OCI-LY3 (cell line): Measurements from ENCODE around the gene CELSR3.

ENCODE experiments used
- H2AFZ ChIP-seq: fragments of 200-600, 300-600 bp; shearing (Covaris generic); 2 replicates; pipeline ENCODE4 v1.6.0; 2014; ENCODE audit warnings: antibody characterized with exemption, low read depth, low read length
- H3K27ac ChIP-seq: fragments of 200-600, 300-600 bp; sonication (generic); 2 replicates; pipeline ENCODE4 v1.5.1; 2014; ENCODE audit warnings: mild to moderate bottlenecking, low read length, moderate library complexity, mixed read lengths
- H3K27me3 ChIP-seq: fragments of 200-600, 300-600 bp; sonication (generic); 2 replicates; pipeline ENCODE4 v1.6.1; 2014; ENCODE audit warnings: low read depth, low read length, mixed read lengths
- H3K36me3 ChIP-seq: fragments of 200-600, 300-600 bp; sonication (generic); replicated peaks from 2 replicates; pipeline ENCODE3; 2014; ENCODE audit warnings: low read depth, low read length, mixed read lengths
- H3K4me1 ChIP-seq: fragments of 300-600, 200-600 bp; sonication (generic); 2 replicates; pipeline ENCODE4 v1.6.1; 2014; ENCODE audit warnings: low read length, mixed read lengths
- H3K4me2 ChIP-seq: fragments of 200-600, 300-600 bp; sonication (generic); 2 replicates; pipeline ENCODE4 v1.6.1; 2014; ENCODE audit warnings: low read length, mixed read lengths
- H3K4me3 ChIP-seq: fragments of 300-600, 200-600 bp; sonication (generic); 2 replicates; pipeline ENCODE4 v1.5.1; 2014; ENCODE audit warnings: antibody characterized with exemption, mild to moderate bottlenecking, low read length, moderate library complexity
- H3K79me2 ChIP-seq: fragments of 300-600, 200-600 bp; shearing (Covaris generic); 2 replicates; pipeline ENCODE4 v1.6.1; 2014; ENCODE audit warnings: mild to moderate bottlenecking, low read length, mixed read lengths
- H3K9ac ChIP-seq: fragments of 300-600, 200-600 bp; shearing (Covaris generic); 2 replicates; pipeline ENCODE4 v1.6.0; 2014; ENCODE audit warnings: mild to moderate bottlenecking, low read length, moderate library complexity
- H3K9me3 ChIP-seq: fragments of 200-600, 300-600 bp; shearing (Covaris generic); 2 replicates; pipeline ENCODE4 v1.6.1; 2014; ENCODE audit warnings: low read length, mixed read lengths; ENCODE audit not compliant: insufficient read depth
- H4K20me1 ChIP-seq: fragments of 200-600, 300-600 bp; sonication (generic); 2 replicates; pipeline ENCODE4 v1.6.1; 2016; ENCODE audit warnings: low read length, mixed read lengths; ENCODE audit not compliant: insufficient read depth
- CTCF ChIP-seq: fragments of 200-600, 300-600 bp; sonication (generic); IDR thresholded peaks from 2 replicates; pipeline ENCODE4 v1.5.1; 2014; ENCODE audit warnings: antibody characterized with exemption, low read length, low read depth
- EZH2phosphoT487 ChIP-seq: fragments of 200-600 bp; shearing (Covaris generic); IDR thresholded peaks from 2 replicates; pipeline ENCODE4 v1.6.1; 2018; ENCODE audit warnings: antibody characterized with exemption, mixed run types, low read depth

The CELSR3 gene

GRCh38 chr3:48690846-48691458 lies 28.3 kb upstream of the CELSR3 start:
- Histone ChIP-seq H3K79me2 (peaks cover 21% of the 10 kb centered on the region; the same call in 1 of the 2 replicates), H3K27ac (no peak overlapping the region), H3K4me3 (no peak overlapping the region), H3K4me1 (peaks cover 5% of the 10 kb centered on the region; the same call in 1 of the 2 replicates), H3K9me3 (no peaks in the 10 kb centered on the region), H3K27me3 (no peaks in the 10 kb centered on the region), H3K36me3 (peaks cover 70% of the 10 kb centered on the region), H3K9ac (no peak overlapping the region), H3K4me2 (no peak overlapping the region), H4K20me1 (peaks cover 25% of the 10 kb centered on the region), H2AFZ (no peak overlapping the region)
- TF ChIP-seq CTCF (no peak), EZH2phosphoT487 (no peak)

GRCh38 chr3:48689384-48689783 lies 26.7 kb upstream of the CELSR3 start:
- no peaks in the 10 kb centered on the region for H3K27me3 ChIP-seq
- peaks cover 59% of the 10 kb centered on the region for H3K36me3 ChIP-seq
- no peak overlapping the region for H3K4me2 ChIP-seq
- H3K4me3 ChIP-seq = no peak overlapping the region
- H2AFZ ChIP-seq = no peak overlapping the region
- H3K9me3 ChIP-seq = no peaks in the 10 kb centered on the region
- no peak for TF ChIP-seq CTCF
- TF ChIP-seq EZH2phosphoT487 = no peak
- H3K4me1 ChIP-seq = peaks cover 11% of the 10 kb centered on the region
- no peak overlapping the region for H3K9ac ChIP-seq
- H3K79me2 ChIP-seq = peaks cover 19% of the 10 kb centered on the region
- H4K20me1 ChIP-seq = peaks cover 12% of the 10 kb centered on the region
- no peak overlapping the region for H3K27ac ChIP-seq

- Histone ChIP-seq H3K4me1 (peaks cover 16% of the 10 kb centered on the region), H3K4me2 (no peak overlapping the region), H3K36me3 (peaks cover 53% of the 10 kb centered on the region), H3K4me3 (no peak overlapping the region), H3K27me3 (no peaks in the 10 kb centered on the region), H3K79me2 (peaks cover 19% of the 10 kb centered on the region), H4K20me1 (peaks cover 7% of the 10 kb centered on the region), H3K9me3 (no peaks in the 10 kb centered on the region), H3K27ac (no peak overlapping the region), H3K9ac (no peak overlapping the region), H2AFZ (no peak overlapping the region)
- TF ChIP-seq EZH2phosphoT487 (no peak), CTCF (no peak)
Observed at GRCh38 chr3:48688737-48689075, 26.0 kb upstream of the CELSR3 start.

DNA sequence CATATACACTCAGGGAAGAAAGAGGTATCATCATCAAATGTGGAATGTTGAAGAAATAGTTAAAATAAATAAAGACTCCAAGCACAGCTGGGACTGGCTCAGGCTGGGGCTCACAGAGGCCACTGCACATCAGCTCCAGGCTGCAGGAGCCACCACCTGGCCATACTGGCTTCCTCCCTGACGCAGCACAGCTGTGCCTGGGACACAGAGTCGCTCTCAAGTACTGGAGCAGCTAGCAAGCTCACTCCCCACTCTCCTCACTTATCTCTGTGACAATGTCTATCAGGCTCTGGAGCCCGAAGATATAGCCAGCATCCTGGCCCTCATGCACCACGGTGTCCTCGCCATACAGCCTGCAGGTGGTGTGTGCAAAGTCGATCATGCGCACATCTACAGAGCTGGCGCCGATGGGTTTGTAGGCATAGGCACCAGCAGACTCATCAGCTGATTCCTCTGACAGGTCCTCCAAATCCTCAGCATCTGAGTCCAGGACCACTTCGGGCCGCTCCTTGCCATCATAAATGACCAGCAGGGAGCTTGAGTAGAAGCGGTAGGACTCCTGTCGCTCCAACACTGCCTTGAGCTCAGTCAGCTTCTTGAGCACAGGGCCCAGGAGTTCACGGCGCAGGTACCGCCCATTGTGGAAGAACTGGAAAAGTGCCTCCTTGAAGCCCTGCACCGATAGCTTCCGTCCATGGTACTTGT lies 25.5 kb upstream of the CELSR3 start:
- H3K27ac ChIP-seq = no peak overlapping the region
- peaks cover 22% of the 10 kb centered on the region for H3K79me2 ChIP-seq
- TF ChIP-seq CTCF (no peak), EZH2phosphoT487 (no peak)
- no peak overlapping the region for H3K4me2 ChIP-seq
- peaks cover 49% of the 10 kb centered on the region for H3K36me3 ChIP-seq
- H2AFZ ChIP-seq = no peak overlapping the region
- H3K4me1 ChIP-seq = peaks cover 16% of the 10 kb centered on the region
- no peak overlapping the region for H3K4me3 ChIP-seq
- H3K27me3 ChIP-seq = no peaks in the 10 kb centered on the region
- no peaks in the 10 kb centered on the region for H3K9me3 ChIP-seq
- H3K9ac ChIP-seq = no peak overlapping the region
- peaks cover 7% of the 10 kb centered on the region for H4K20me1 ChIP-seq
